K562 (cell line): ENCODE results near the gene ZBTB8A.

Experiments
- JUN ChIP-seq, 2 experiments: sonication (generic) in 1 of 2; formaldehyde crosslinking in 1 of 2; IDR thresholded peaks; 2 replicates each; pipeline versions ENCODE4 v1.6.1 to v1.8.0; 2012 to 2022; ENCODE audit warnings: borderline replicate concordance in 2 of 2, mild to moderate bottlenecking in 2 of 2, improper control_type of control experiment in 1 of 2, low read depth in 1 of 2, low read length in 1 of 2, missing genetic modification reagents in 1 of 2
- KDM5B ChIP-seq: fragments of 200-600 bp; sonication (generic); IDR thresholded peaks from 2 replicates; pipeline ENCODE4 v1.6.1; 2012; ENCODE audit warnings: low read depth, mild to moderate bottlenecking, moderate library complexity, low read length, control low read depth, inconsistent platforms; ENCODE audit not compliant: insufficient replicate concordance
- MCM5 ChIP-seq: fragments of 450-650 bp; IDR thresholded peaks from 2 replicates; pipeline ENCODE4 v1.6.1; 2016; ENCODE audit warnings: low read depth
- SP1 ChIP-seq: sonication (generic); formaldehyde crosslinking; IDR thresholded peaks from 2 replicates; pipeline ENCODE4 v1.8.1; 2022; ENCODE audit warnings: mild to moderate bottlenecking, missing genetic modification reagents
- ZNF232 ChIP-seq: sonication (generic); formaldehyde crosslinking; IDR thresholded peaks from 2 replicates; pipeline ENCODE4 v1.8.0; 2022; ENCODE audit warnings: mild to moderate bottlenecking, missing genetic modification reagents
- TF ChIP-seq, protein P1 (sequence below), 2 experiments: IDR thresholded peaks; 2 replicates each; pipeline ENCODE4 v1.6.1; 2011; ENCODE audit warnings: borderline replicate concordance in 1 of 2, control low read depth in 1 of 2, low read depth in 1 of 2, low read length in 1 of 2, mild to moderate bottlenecking in 1 of 2, mixed read lengths in 1 of 2, moderate library complexity in 1 of 2; ENCODE audit not compliant: insufficient read depth in 1 of 2, insufficient read length in 1 of 2, poor library complexity in 1 of 2, severe bottlenecking in 1 of 2; ENCODE audit errors: extremely low read depth in 1 of 2

DNA sequence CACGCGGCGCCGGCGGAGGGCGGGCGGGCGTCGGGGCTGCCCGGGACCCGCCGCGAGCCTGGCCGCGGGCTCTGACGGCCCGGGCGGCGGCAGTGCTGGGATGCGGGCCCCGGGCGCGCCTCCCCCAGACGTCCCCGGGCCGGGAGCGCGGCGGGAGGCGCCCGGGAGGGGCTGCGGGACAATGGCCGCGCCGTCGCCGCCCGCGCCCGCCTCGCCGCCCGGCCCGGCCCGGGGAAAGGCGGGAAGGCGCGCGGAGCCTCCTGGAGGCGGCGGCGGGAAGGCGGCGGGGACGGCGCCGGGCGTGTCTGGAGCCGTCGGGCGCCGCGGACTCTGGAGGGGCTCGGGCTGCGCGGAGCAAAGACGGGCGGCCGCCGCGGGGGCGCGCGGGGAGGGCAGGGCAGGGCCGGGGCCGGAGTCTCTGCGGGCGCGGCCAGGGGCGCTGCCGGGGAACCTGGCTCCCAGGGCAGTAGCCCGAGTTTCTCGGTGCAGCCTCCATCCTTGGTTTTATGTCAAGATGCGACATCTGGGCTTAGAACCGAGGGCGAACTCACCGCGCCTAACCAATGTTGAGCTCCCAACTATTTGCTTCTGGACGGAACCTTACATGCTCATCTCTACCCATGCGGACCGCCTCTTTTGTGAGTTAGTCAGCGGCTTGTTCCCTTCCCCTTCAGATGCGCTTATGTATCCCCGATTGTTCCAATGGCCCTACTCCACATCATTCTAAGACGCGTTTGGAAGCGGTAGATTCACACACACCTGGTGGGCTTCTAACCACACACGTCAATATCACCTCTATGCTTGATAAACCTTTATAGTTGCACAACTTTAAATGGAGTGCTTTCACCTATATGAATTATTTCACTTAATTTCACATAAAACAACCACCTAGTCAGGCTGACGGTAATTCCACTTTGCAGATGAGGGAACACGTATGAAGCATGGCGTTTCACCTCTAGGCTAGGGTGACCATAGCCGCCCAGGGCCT is 651 bp downstream of the ZBTB8A start:
- TF ChIP-seq MCM5 (no peak), SP1 (CRISPR knock-in tag) (no peak), JUN (IDR thresholded peaks at IDR 0.05; ENCODE audit: borderline replicate concordance, low read depth, low read length) (no peak), JUN (CRISPR knock-in tag; IDR thresholded peaks at IDR 0.05; ENCODE audit: borderline replicate concordance) (no peak), KDM5B (no peak), ZNF232 (CRISPR knock-in tag) (no peak)
- TF ChIP-seq, protein P1, sequence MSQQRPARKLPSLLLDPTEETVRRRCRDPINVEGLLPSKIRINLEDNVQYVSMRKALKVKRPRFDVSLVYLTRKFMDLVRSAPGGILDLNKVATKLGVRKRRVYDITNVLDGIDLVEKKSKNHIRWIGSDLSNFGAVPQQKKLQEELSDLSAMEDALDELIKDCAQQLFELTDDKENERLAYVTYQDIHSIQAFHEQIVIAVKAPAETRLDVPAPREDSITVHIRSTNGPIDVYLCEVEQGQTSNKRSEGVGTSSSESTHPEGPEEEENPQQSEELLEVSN (IDR thresholded peaks at IDR 0.05; ENCODE audit: borderline replicate concordance in 1 of 2, extremely low read depth in 1 of 2, insufficient read depth in 1 of 2, insufficient read length in 1 of 2, low read depth in 1 of 2, low read length in 1 of 2, poor library complexity in 1 of 2, severe bottlenecking in 1 of 2), result peak; percentile 58 to 96
